Esophagus squamous epithelium (tissue), 5 donors: ENCODE data around the gene TMTC2. TPM values are rescaled to one million over a fixed set of nuclear protein-coding genes. Genes with fewer than 3 reads are reported as not detected.

Experiments used
- DNase-seq: peaks from one replicate; lab custom pipeline; 2025; lab: John Stamatoyannopoulos, UW
- H3K27ac ChIP-seq, 4 donors: fragments of 200-600 bp; sonication (generic); one replicate each; pipeline ENCODE4 v1.5.1; 2016 to 2019; ENCODE audit warnings: mild to moderate bottlenecking in 1 of 4
- H3K27me3 ChIP-seq, 4 donors: fragments of 200-600 bp; sonication (generic); 1 replicate in 3 of 4; 2 replicates in 1 of 4; pipeline versions ENCODE4 v1.5.1 to v1.6.0; 2017 to 2021; ENCODE audit warnings: antibody characterized with exemption in 1 of 4
- H3K36me3 ChIP-seq, 3 donors: fragments of 200-600 bp; sonication (generic); one replicate each; pipeline ENCODE4 v1.5.1; 2016 to 2019
- H3K4me1 ChIP-seq, 3 donors: fragments of 200-600 bp; sonication (generic); one replicate each; pipeline ENCODE4 v1.5.1; 2017 to 2019
- H3K4me3 ChIP-seq, 4 donors: fragments of 200-600 bp; sonication (generic); 1 replicate in 3 of 4; 2 replicates in 1 of 4; pipeline ENCODE4 v1.5.1; 2016 to 2019; ENCODE audit warnings: mild to moderate bottlenecking in 2 of 4, moderate library complexity in 1 of 4
- H3K9me3 ChIP-seq, 3 donors: fragments of 200-600 bp; sonication (generic); one replicate each; pipeline ENCODE4 v1.5.1; 2016 to 2019
- CTCF ChIP-seq, 6 experiments: fragments of 450-650 bp in 4 of 6; fragments of 200-600 bp in 2 of 6; sonication (generic) in 2 of 6; IDR thresholded peaks; one replicate each; pipeline ENCODE4 v1.5.1; 2016 to 2019; ENCODE audit warnings: antibody characterized with exemption in 6 of 6, mild to moderate bottlenecking in 4 of 6, moderate library complexity in 4 of 6
- POLR2A ChIP-seq, 4 donors: fragments of 450-650 bp; IDR thresholded peaks; one replicate each; pipeline ENCODE4 v1.6.1; 2017; ENCODE audit warnings: antibody characterized with exemption in 4 of 4, mild to moderate bottlenecking in 4 of 4, moderate library complexity in 3 of 4
- WGBS, 2 donors: methylation state at CpG; one replicate each; pipeline ENCODE4 v1.1.5; 2018; 5-methylcytosine and 5-hydroxymethylcytosine counted together
- intact Hi-C: fragments of 100-400 bp; cut with DNase I; formaldehyde crosslinking; loops from one replicate; pipeline ENCODE4 v1.15.0; 2022
- total RNA-seq, 4 donors: library from RNA; depleted of rRNA; stranded (reverse); fragments of >200 nt; gene quantifications; one replicate each; pipeline ENCODE4 v1.1.0, GENCODE V29; 2016
- donor health status: DM: yes; HTN: yes; CAD: no.

Gene TMTC2
- total RNA-seq, 4 donors from 2014 or later, result 18.3 to 27.0 (median 21.8) TPM

GRCh38 chr12:82666830-82667229, 19.9 kb upstream of the TMTC2 start:
- Histone ChIP-seq H3K36me3 (no peaks in the 10 kb centered on the region), H3K4me3 (no peak overlapping the region), H3K27me3 (no peaks in the 10 kb centered on the region), H3K9me3 (no peaks in the 10 kb centered on the region), H3K27ac (no peak overlapping the region), H3K4me1 (no peaks in the 10 kb centered on the region)
- TF ChIP-seq POLR2A (IDR thresholded peaks at IDR 0.05) (no peak), CTCF (IDR thresholded peaks at IDR 0.05) (no peak)
- intact Hi-C loops, result no loop called here
- WGBS, 2 donors, result 47 to 56% methylated on average over 1 of the region's 1 CpG
- no peak for DNase-seq

- Histone ChIP-seq H3K27ac (no peak overlapping the region), H3K27me3 (no peaks in the 10 kb centered on the region), H3K4me1 (no peaks in the 10 kb centered on the region), H3K4me3 (no peak overlapping the region), H3K36me3 (no peaks in the 10 kb centered on the region), H3K9me3 (no peaks in the 10 kb centered on the region)
- no peak for DNase-seq
- intact Hi-C loops, result no loop called here
- 70 to 82% methylated on average over 4 of the region's 4 CpGs for WGBS, 2 donors
- TF ChIP-seq CTCF (IDR thresholded peaks at IDR 0.05) (no peak), POLR2A (IDR thresholded peaks at IDR 0.05) (no peak)
Measured at GRCh38 chr12:82671673-82672195, 15.0 kb upstream of the TMTC2 start.

GRCh38 chr12:82672811-82673495, 13.8 kb upstream of the TMTC2 start:
- Histone ChIP-seq H3K27ac (no peak overlapping the region), H3K4me3 (no peak overlapping the region), H3K27me3 (no peaks in the 10 kb centered on the region), H3K36me3 (no peaks in the 10 kb centered on the region), H3K9me3 (no peaks in the 10 kb centered on the region), H3K4me1 (no peaks in the 10 kb centered on the region)
- WGBS, 2 donors, result 59% methylated on average over 4 of the region's 4 CpGs
- DNase-seq, result no peak
- intact Hi-C loops, result no loop called here
- TF ChIP-seq POLR2A (IDR thresholded peaks at IDR 0.05), result no peak
- TF ChIP-seq CTCF (IDR thresholded peaks at IDR 0.05), result no peak

- H3K4me3 ChIP-seq, result no peak overlapping the region
- intact Hi-C loops, result no loop called here
- no peaks in the 10 kb centered on the region for H3K9me3 ChIP-seq
- no peak for DNase-seq
- H3K36me3 ChIP-seq, result no peaks in the 10 kb centered on the region
- WGBS, 2 donors, result 89 to 94% methylated on average over 1 of the region's 1 CpG
- no peak for TF ChIP-seq CTCF (IDR thresholded peaks at IDR 0.05)
- TF ChIP-seq POLR2A (IDR thresholded peaks at IDR 0.05), result no peak
- H3K27ac ChIP-seq, result no peak overlapping the region
- no peaks in the 10 kb centered on the region for H3K27me3 ChIP-seq
- H3K4me1 ChIP-seq, result no peaks in the 10 kb centered on the region
Measured at GRCh38 chr12:82673698-82674097, 13.0 kb upstream of the TMTC2 start.

- no peak for DNase-seq
- no peaks in the 10 kb centered on the region for H3K27me3 ChIP-seq
- no peak for TF ChIP-seq POLR2A (IDR thresholded peaks at IDR 0.05)
- no peak for TF ChIP-seq CTCF (IDR thresholded peaks at IDR 0.05)
- no peak overlapping the region for H3K4me3 ChIP-seq
- intact Hi-C loops, result no loop called here
- 85 to 91% methylated on average over 3 of the region's 3 CpGs for WGBS, 2 donors
- H3K9me3 ChIP-seq, result no peaks in the 10 kb centered on the region
- no peaks in the 10 kb centered on the region for H3K36me3 ChIP-seq
- no peaks in the 10 kb centered on the region for H3K4me1 ChIP-seq
- no peak overlapping the region for H3K27ac ChIP-seq
Measured at GRCh38 chr12:82675246-82675645, 11.5 kb upstream of the TMTC2 start.
